SK-N-SH (cell line): ENCODE data around the gene MAP2.

Source experiments
- CTCF ChIP-seq: fragments of 200-600 bp; sonication (generic); IDR thresholded peaks from 2 replicates; pipeline ENCODE4 v1.6.1; 2017; ENCODE audit warnings: antibody characterized with exemption, mild to moderate bottlenecking, moderate library complexity
- EP300 ChIP-seq, 2 experiments: IDR thresholded peaks; 2 replicates each; pipeline versions ENCODE4 v1.4.0 to v1.6.1; 2012; ENCODE audit warnings: borderline replicate concordance in 1 of 2, low read depth in 1 of 2, low read length in 1 of 2
- FOXM1 ChIP-seq: IDR thresholded peaks from 2 replicates; pipeline ENCODE4 v1.4.0; 2012; ENCODE audit warnings: low read depth, mild to moderate bottlenecking
- GABPA ChIP-seq: IDR thresholded peaks from 2 replicates; pipeline ENCODE4 v1.4.0; 2012; ENCODE audit warnings: low read depth, mild to moderate bottlenecking
- POLR2AphosphoS5 ChIP-seq: IDR thresholded peaks from 2 replicates; pipeline ENCODE4 v1.6.1; 2012; ENCODE audit warnings: low read depth, low read length
- RAD21 ChIP-seq: IDR thresholded peaks from 2 replicates; pipeline ENCODE4 v1.6.1; 2012; ENCODE audit warnings: mild to moderate bottlenecking, low read length
- RXRA ChIP-seq: IDR thresholded peaks from 2 replicates; pipeline ENCODE4 v1.4.0; 2012; ENCODE audit warnings: low read depth, mild to moderate bottlenecking, borderline replicate concordance
- SIN3A ChIP-seq: IDR thresholded peaks from 2 replicates; pipeline ENCODE4 v1.6.1; 2012; ENCODE audit warnings: low read depth, mild to moderate bottlenecking, low read length, moderate library complexity, borderline replicate concordance
- TAF1 ChIP-seq: IDR thresholded peaks from 2 replicates; pipeline ENCODE4 v1.6.1; 2012; ENCODE audit warnings: low read depth, mild to moderate bottlenecking, low read length, moderate library complexity, borderline replicate concordance
- TCF12 ChIP-seq: IDR thresholded peaks from 2 replicates; pipeline ENCODE4 v1.4.0; 2012
- TEAD4 ChIP-seq: IDR thresholded peaks from 2 replicates; pipeline ENCODE4 v1.4.0; 2012; ENCODE audit warnings: mild to moderate bottlenecking, borderline replicate concordance; ENCODE audit not compliant: insufficient read depth
- USF2 ChIP-seq: fragments of 150-350 bp; IDR thresholded peaks from 2 replicates; pipeline ENCODE4 v1.6.1; 2017; ENCODE audit warnings: antibody characterized with exemption, low read length, low read depth, borderline replicate concordance
- YY1 ChIP-seq: IDR thresholded peaks from 2 replicates; pipeline ENCODE4 v1.4.0; 2012; ENCODE audit warnings: low read depth, mild to moderate bottlenecking

DNA sequence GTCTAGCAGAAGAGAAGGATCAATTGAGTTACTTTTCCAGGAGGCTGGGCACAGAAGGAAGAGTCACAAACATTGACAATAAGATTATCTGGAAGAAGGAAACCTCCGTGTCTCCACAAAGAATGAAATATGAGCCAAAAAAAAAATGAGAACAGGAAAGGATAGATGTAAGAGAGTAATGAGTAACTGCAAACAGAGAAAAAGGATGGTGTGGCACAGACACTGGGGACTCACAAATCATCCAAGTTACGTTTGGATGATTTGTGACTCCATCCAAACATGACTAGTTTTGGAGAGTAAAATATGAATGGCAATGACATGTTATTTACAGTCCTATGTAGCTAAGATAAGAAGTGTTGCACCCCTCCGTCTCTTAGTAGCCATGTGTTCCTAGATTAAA lies 42.8 kb upstream of the MAP2 start:
- TF ChIP-seq RXRA (no peak), CTCF (no peak), POLR2AphosphoS5 (no peak), FOXM1 (no peak), YY1 (no peak), SIN3A (no peak), TCF12 (no peak), TEAD4 (no peak), TAF1 (no peak), USF2 (no peak), GABPA (no peak), EP300 (IDR thresholded peaks at IDR 0.05; ENCODE audit: borderline replicate concordance in 1 of 2, low read depth in 1 of 2, low read length in 1 of 2) (no peak), RAD21 (no peak)
